Tibial nerve (tissue), 4 donors: ENCODE measurements around the gene DCAF8L2.

Experiments used
- EP300 ChIP-seq, 2 donors: sonication (generic); formaldehyde crosslinking; IDR thresholded peaks; one replicate each; pipeline ENCODE4 v1.6.1; 2017; ENCODE audit warnings: antibody characterized with exemption in 2 of 2, mild to moderate bottlenecking in 1 of 2
- POLR2A ChIP-seq, 2 donors: fragments of 450-650 bp; IDR thresholded peaks; one replicate each; pipeline ENCODE4 v1.6.1; 2017; ENCODE audit warnings: antibody characterized with exemption in 2 of 2, mild to moderate bottlenecking in 2 of 2, moderate library complexity in 2 of 2
- TF ChIP-seq, protein P1 (sequence below), 5 experiments: fragments of 200-600 bp in 3 of 5; fragments of 450-650 bp in 2 of 5; sonication (generic) in 3 of 5; IDR thresholded peaks; one replicate each; pipeline ENCODE4 v1.5.1; 2016 to 2019; ENCODE audit warnings: antibody characterized with exemption in 5 of 5, mild to moderate bottlenecking in 3 of 5, moderate library complexity in 2 of 5

- TF ChIP-seq, protein P1, sequence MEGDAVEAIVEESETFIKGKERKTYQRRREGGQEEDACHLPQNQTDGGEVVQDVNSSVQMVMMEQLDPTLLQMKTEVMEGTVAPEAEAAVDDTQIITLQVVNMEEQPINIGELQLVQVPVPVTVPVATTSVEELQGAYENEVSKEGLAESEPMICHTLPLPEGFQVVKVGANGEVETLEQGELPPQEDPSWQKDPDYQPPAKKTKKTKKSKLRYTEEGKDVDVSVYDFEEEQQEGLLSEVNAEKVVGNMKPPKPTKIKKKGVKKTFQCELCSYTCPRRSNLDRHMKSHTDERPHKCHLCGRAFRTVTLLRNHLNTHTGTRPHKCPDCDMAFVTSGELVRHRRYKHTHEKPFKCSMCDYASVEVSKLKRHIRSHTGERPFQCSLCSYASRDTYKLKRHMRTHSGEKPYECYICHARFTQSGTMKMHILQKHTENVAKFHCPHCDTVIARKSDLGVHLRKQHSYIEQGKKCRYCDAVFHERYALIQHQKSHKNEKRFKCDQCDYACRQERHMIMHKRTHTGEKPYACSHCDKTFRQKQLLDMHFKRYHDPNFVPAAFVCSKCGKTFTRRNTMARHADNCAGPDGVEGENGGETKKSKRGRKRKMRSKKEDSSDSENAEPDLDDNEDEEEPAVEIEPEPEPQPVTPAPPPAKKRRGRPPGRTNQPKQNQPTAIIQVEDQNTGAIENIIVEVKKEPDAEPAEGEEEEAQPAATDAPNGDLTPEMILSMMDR (IDR thresholded peaks at IDR 0.05), result no peak
- TF ChIP-seq POLR2A (IDR thresholded peaks at IDR 0.05), result no peak
- no peak for TF ChIP-seq EP300 (IDR thresholded peaks at IDR 0.05)
Observed at GRCh38 chrX:27622883-27623282, 32.7 kb downstream of the DCAF8L2 start.
